Prostate gland (tissue), 2 donors: ENCODE results near the gene CEP164.

Experiments used
- CTCF ChIP-seq, 4 experiments: fragments of 200-600 bp in 2 of 4; fragments of 450-650 bp in 2 of 4; sonication (generic) in 2 of 4; IDR thresholded peaks; 1 replicate in 3 of 4; 2 replicates in 1 of 4; pipeline ENCODE4 v1.5.1; 2016 to 2019; ENCODE audit warnings: antibody characterized with exemption in 4 of 4, mild to moderate bottlenecking in 2 of 4, moderate library complexity in 2 of 4
- POLR2A ChIP-seq: fragments of 450-650 bp; IDR thresholded peaks from one replicate; pipeline ENCODE4 v1.6.1; 2016; ENCODE audit warnings: antibody characterized with exemption, mild to moderate bottlenecking

GRCh38 chr11:117278347-117278746, 49.3 kb upstream of the CEP164 start:
- TF ChIP-seq CTCF (IDR thresholded peaks at IDR 0.05), result no peak
- TF ChIP-seq POLR2A, result no peak
